GM18520 (cell line): ENCODE measurements around the gene FGF1.
A peak's percentile ranks its signal among the peaks of the same experiment; 100 is the strongest.
"Not testable (repeated sequence)": the region's sequence is repeated elsewhere in the genome, so short reads cannot be mapped to it uniquely, and the experiment has no call there.

Source experiments
- ATAC-seq: cut with Tn5 transposase; IDR thresholded peaks from one replicate; pipeline ENCODE4 v1.9.1; 2021; ENCODE audit not compliant: unreplicated experiment

The FGF1 gene

DNA sequence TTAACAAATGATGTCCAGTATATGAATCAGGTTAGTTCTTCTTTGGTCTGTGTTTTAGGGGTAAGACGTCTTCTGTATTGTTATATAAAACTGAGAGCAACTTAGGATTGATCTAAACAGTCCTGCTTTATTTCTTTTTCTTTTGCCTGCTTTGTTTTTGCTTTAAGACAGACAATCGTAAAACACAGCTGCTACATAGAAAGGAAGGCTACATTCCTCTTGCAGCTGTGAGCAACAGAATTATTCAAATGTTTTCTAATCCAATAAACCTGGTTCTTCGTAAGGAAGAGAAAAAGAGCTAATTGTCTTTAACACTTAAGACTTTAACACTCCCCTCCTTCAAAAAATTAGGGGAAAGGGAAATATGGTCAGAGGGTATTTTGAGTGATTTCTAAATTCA lies 14.6 kb downstream of the FGF1 start:
- ATAC-seq, result no peak

DNA sequence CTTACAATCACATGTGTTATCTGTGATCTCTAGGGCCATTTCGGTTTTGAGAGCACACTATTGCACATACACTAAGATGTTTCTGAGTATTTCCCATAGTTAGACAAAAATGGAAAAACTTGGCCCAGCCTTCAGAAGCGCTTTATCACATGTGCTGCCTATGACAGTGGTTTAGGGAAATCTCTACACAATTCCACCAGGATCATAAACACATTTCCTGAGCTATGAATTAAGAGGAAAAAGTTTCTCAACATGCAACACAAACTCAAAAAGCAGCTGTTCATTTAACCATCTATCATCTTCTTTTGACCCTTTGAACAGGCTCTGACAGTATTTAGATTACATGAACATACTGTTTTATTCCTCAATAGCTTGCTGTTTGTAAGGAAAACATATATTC lies 15.1 kb downstream of the FGF1 start:
- no peak for ATAC-seq

DNA sequence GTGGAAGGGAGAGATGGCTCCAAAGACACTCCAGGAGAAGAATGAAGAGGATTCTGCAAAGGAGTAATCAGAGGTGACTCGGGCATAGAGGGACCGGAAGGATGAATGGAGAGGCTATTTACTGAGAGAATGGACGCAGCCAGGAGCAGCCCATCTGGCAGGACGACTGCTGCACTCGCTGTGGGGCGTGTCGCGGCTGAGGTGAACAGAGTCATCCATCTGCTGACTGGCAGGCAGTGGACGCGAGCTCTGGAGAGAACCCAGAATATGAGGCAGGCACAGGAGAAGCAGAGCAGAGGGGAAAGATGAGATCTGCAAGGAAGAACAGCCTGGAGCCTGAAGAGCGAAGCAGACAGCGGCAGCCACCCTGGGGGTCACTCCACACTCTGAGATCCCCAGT lies 16.4 kb downstream of the FGF1 start:
- ATAC-seq, result no peak

GRCh38 chr5:142668336-142668735 lies 17.6 kb downstream of the FGF1 start:
- no peak for ATAC-seq

- ATAC-seq, result no peak
Observed at GRCh38 chr5:142667831-142668230, 18.1 kb downstream of the FGF1 start.

GRCh38 chr5:142664636-142665035 lies 21.3 kb downstream of the FGF1 start:
- ATAC-seq, result no peak

- no peak for ATAC-seq
Observed at GRCh38 chr5:142664067-142664466, 21.8 kb downstream of the FGF1 start.

DNA sequence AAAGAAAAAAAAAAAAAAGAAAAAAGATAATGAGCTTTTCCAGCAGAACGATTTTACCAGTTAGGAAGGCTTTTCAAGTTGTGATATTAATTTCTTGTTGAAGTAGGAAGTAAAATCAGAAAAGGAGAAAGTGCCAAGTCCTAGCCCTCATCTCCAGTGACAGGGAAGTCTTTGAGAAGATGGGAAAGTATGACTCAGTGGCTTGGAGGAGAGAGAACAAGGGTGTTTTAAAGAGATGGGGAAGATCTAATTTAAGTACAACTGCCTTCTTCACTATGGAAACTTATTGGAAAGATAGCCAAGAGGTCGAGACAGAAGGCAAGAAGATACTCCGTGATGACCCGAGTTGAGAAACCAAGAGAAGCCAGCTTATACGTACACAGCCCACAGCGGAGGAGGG lies 22.6 kb downstream of the FGF1 start:
- ATAC-seq, result no peak

DNA sequence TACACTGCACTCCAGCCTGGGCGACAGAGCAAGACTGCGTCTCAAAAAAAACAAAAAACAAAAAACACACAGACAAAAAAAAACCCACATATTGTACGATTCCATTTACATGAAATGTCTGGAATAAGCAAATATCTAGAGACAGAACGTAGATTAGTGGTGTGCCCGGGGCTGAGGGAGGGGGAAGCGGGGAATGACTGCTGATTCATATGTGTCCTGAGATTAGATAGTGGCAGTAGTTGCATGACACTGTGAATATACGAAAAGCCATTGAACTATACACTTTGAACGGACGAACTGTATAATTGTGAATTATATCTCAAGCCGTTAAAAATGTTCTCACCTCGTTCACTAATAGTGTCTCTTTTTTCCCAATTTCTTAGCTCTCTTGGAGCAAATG lies 23.9 kb downstream of the FGF1 start:
- no peak for ATAC-seq

GRCh38 chr5:142661143-142661542 lies 24.7 kb downstream of the FGF1 start:
- ATAC-seq, result no peak

GRCh38 chr5:142660731-142661130 lies 25.2 kb downstream of the FGF1 start:
- no peak for ATAC-seq

- no peak for ATAC-seq
Observed at GRCh38 chr5:142660196-142660595, 25.7 kb downstream of the FGF1 start.

DNA sequence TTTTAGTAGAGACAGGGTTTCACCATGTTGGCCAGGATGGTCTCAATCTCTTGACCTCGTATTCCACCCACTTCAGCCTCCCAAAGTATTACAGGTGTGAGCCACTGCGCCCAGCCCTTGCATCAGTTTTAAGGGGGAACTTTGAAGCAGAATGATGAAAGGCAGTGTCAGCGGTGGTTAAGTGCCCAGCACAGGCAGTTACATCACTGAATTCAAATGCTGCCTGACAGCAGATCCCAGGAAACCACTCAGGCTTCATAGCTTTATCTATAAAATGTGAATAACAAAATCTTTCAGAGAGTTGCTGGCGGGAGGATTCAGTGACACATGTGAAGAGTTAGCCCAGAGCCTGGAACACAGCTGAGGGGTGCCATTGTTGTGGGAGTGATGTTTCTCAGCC lies 26.5 kb downstream of the FGF1 start:
- ATAC-seq, result no peak

- no peak for ATAC-seq
Observed at GRCh38 chr5:142658278-142658677, 27.6 kb downstream of the FGF1 start.

- ATAC-seq, result no peak
Observed at GRCh38 chr5:142657446-142657845, 28.4 kb downstream of the FGF1 start.

GRCh38 chr5:142655339-142656267 lies 30.3 kb downstream of the FGF1 start:
- ATAC-seq, result peak; percentile 55

- no peak for ATAC-seq
Observed at GRCh38 chr5:142654578-142655058, 31.3 kb downstream of the FGF1 start.

- ATAC-seq, result no peak
Observed at GRCh38 chr5:142653321-142653720, 32.6 kb downstream of the FGF1 start.

GRCh38 chr5:142652563-142652962 lies 33.3 kb downstream of the FGF1 start:
- ATAC-seq, result no peak

- ATAC-seq, result no peak
Observed at GRCh38 chr5:142650881-142651280, 35.0 kb downstream of the FGF1 start.

DNA sequence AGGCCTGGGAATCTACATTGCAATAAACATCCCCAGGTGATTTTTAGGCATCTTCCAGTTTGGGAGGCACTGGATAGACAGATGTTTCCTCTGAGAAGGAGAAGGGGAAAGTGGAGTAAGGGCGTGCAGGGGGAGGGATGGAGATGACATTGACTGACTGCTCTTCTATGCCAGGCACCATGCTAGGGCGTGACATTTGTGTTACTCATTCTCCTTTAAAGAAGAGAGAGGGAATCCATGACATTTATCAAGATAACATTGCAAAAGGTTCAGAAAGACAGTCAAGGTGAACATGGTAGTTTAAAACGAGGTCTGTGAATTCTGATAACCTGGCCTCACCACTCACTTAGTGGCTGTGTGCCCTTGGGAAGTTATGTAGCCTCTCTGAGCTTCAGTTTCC lies 35.8 kb downstream of the FGF1 start:
- no peak for ATAC-seq

DNA sequence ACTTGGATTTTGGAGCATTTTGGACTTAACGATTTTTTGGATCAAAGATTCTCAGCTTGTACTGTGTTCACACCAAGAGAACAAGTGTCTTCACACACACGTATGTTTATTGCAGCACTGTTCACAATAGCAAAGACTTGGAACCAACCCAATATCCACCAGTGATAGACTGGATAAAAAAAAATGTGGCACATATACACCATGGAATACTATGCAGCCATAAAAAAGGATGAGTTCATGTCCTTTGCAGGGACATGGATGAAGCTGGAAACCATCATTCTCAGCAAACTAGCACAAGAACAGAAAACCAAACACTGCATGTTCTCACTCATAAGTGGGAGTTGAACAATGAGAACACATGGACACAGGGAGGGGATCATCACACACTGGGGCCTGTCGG lies 37.8 kb downstream of the FGF1 start:
- ATAC-seq, result not testable (repeated sequence)

DNA sequence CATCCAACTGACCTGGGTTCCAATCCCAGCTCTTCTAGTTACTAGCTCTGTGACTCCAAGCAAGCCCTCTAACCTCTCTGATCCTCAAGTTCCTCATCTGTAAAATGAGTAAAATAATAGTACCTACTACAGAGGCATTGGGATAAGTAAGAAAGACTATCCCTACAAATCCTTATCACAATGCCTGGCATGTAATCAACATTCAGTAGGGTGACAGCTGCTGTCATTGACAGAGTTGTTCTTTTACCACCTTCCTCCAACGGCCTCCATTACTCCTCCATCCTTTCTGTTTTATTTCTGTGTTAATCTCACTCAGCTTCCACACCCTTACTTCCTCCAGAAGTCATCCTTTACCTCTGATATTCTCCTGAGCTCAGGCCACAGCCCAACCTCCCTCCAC lies 40.4 kb downstream of the FGF1 start:
- ATAC-seq, result no peak
